GM12891 (cell line): ENCODE results near the gene CAMTA1.

Experiments
- POLR2A ChIP-seq: IDR thresholded peaks from 2 replicates; pipeline ENCODE4 v1.6.1; 2011; ENCODE audit warnings: low read depth, low read length, control low read depth
- POLR2AphosphoS5 ChIP-seq: IDR thresholded peaks from 2 replicates; pipeline ENCODE4 v1.6.1; 2011; ENCODE audit warnings: low read depth, low read length, control low read depth
- POU2F2 ChIP-seq: IDR thresholded peaks from 2 replicates; pipeline ENCODE4 v1.6.1; 2011; ENCODE audit warnings: low read depth, mild to moderate bottlenecking, control low read depth, low read length, moderate library complexity
- SPI1 ChIP-seq: IDR thresholded peaks from 2 replicates; pipeline ENCODE4 v1.6.1; 2011; ENCODE audit warnings: low read depth, low read length, control low read depth
- TAF1 ChIP-seq: IDR thresholded peaks from 2 replicates; pipeline ENCODE4 v1.6.1; 2011; ENCODE audit warnings: low read depth, low read length, control low read depth

DNA sequence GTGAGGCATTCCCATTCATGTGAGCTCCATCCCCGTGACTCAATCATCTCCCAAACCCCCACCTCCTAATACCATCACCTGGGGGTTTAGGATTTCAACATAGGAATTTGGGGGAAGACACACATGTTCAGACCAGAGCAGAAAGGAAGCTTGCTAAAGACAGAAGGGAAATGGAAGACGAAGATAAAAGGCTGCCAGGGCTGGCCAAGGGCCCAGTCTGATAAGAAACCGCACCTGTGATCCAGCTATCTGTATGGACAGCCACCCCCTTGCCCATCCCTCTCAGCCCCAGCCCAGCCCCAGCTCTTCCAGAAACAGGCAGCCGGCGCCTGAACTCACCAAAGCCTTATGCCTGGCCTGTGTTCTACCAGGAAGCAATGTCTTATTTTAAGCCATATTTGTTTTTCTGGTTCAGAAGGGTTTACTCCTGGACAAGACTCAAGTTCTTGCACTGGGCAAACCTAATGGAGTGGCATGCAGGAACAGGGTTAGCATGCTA is 787.4 kb downstream of the CAMTA1 start:
- TF ChIP-seq POLR2AphosphoS5 (no peak), SPI1 (no peak), POU2F2 (no peak), TAF1 (no peak), POLR2A (no peak)
